Prostate gland (tissue), 2 donors: ENCODE data around the gene TGM2. TPM values are rescaled to one million over a fixed set of nuclear protein-coding genes. Genes with fewer than 3 reads are reported as not detected.

Experiments used
- DNase-seq: peaks from one replicate; pipeline ENCODE4 v3.0.0-alpha.2; 2019; ENCODE audit warnings: low spot score
- H3K27ac ChIP-seq, 2 donors: fragments of 200-600 bp; sonication (generic); 2 replicates each; pipeline ENCODE4 v1.5.1; 2017 to 2019
- H3K27me3 ChIP-seq: fragments of 200-600 bp; sonication (generic); replicated peaks from 2 replicates; pipeline ENCODE4 v1.5.1; 2019; ENCODE audit not compliant: insufficient read depth
- H3K36me3 ChIP-seq, 2 donors: fragments of 200-600 bp; sonication (generic); 1 replicate in 1 of 2; 2 replicates in 1 of 2; pipeline versions ENCODE4 v1.5.1 to v1.8.1; 2017 to 2019
- H3K4me1 ChIP-seq: fragments of 200-600 bp; sonication (generic); replicated peaks from 2 replicates; pipeline ENCODE4 v1.5.1; 2019
- H3K4me3 ChIP-seq, 2 donors: fragments of 200-600 bp; sonication (generic); 2 replicates each; pipeline ENCODE4 v1.5.1; 2017 to 2019
- H3K9me3 ChIP-seq: fragments of 200-600 bp; sonication (generic); 2 replicates; pipeline ENCODE4 v1.5.1; 2017
- POLR2A ChIP-seq: fragments of 450-650 bp; IDR thresholded peaks from one replicate; pipeline ENCODE4 v1.6.1; 2016; ENCODE audit warnings: antibody characterized with exemption, mild to moderate bottlenecking
- POLR2AphosphoS5 ChIP-seq: sonication (generic); formaldehyde crosslinking; IDR thresholded peaks from one replicate; pipeline ENCODE4 v1.6.1; 2017; ENCODE audit warnings: antibody characterized with exemption
- WGBS: methylation state at CpG from one replicate; pipeline ENCODE4 v1.1.5; 2018; 5-methylcytosine and 5-hydroxymethylcytosine counted together
- intact Hi-C: fragments of 100-400 bp; cut with DNase I; formaldehyde crosslinking; loops from one replicate; pipeline ENCODE4 v1.14.2; 2022
- total RNA-seq, 2 donors: library from RNA; depleted of rRNA; stranded (reverse); fragments of >200 nt; gene quantifications; one replicate each; pipeline ENCODE4 v1.1.0, GENCODE V29; 2016
- TF ChIP-seq, protein P1 (sequence below), 4 experiments: fragments of 200-600 bp in 2 of 4; fragments of 450-650 bp in 2 of 4; sonication (generic) in 2 of 4; IDR thresholded peaks; 1 replicate in 3 of 4; 2 replicates in 1 of 4; pipeline ENCODE4 v1.5.1; 2016 to 2019; ENCODE audit warnings: antibody characterized with exemption in 4 of 4, mild to moderate bottlenecking in 2 of 4, moderate library complexity in 2 of 4

TGM2 gene
- total RNA-seq, 2 donors from 2014 or later: 39.6 to 157 TPM

DNA sequence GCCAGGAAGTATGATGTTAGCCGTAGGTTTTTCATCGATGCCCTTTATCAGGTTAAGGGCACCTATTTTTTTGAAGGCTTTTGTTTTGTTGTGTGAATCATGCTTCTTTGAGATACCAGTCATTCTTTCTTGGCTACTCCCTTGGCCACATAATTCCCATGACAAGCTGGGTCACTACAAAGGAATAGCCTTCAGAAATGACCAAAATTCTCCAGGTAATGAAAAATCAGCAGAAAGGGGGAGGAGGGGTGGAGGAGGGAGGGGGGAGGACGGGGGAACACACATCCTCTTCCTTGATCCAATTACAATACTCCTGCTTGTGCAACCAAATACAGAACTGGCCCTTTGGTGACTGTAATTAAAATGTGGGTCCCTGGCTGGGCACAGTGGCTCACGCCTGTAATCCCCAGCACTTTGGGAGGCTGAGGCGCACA is 21.7 kb upstream of the TGM2 start:
- no peak overlapping the region for H3K27ac ChIP-seq
- no peaks in the 10 kb centered on the region for H3K4me1 ChIP-seq
- no peak overlapping the region for H3K4me3 ChIP-seq
- no peak for DNase-seq
- TF ChIP-seq, protein P1, sequence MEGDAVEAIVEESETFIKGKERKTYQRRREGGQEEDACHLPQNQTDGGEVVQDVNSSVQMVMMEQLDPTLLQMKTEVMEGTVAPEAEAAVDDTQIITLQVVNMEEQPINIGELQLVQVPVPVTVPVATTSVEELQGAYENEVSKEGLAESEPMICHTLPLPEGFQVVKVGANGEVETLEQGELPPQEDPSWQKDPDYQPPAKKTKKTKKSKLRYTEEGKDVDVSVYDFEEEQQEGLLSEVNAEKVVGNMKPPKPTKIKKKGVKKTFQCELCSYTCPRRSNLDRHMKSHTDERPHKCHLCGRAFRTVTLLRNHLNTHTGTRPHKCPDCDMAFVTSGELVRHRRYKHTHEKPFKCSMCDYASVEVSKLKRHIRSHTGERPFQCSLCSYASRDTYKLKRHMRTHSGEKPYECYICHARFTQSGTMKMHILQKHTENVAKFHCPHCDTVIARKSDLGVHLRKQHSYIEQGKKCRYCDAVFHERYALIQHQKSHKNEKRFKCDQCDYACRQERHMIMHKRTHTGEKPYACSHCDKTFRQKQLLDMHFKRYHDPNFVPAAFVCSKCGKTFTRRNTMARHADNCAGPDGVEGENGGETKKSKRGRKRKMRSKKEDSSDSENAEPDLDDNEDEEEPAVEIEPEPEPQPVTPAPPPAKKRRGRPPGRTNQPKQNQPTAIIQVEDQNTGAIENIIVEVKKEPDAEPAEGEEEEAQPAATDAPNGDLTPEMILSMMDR (IDR thresholded peaks at IDR 0.05): no peak
- TF ChIP-seq POLR2A: no peak
- no peak for TF ChIP-seq POLR2AphosphoS5
- H3K36me3 ChIP-seq: no peaks in the 10 kb centered on the region
- 71% methylated on average over 5 of the region's 5 CpGs for WGBS
- no peaks in the 10 kb centered on the region for H3K9me3 ChIP-seq
- intact Hi-C loops: no loop called here
- no peaks in the 10 kb centered on the region for H3K27me3 ChIP-seq

DNA sequence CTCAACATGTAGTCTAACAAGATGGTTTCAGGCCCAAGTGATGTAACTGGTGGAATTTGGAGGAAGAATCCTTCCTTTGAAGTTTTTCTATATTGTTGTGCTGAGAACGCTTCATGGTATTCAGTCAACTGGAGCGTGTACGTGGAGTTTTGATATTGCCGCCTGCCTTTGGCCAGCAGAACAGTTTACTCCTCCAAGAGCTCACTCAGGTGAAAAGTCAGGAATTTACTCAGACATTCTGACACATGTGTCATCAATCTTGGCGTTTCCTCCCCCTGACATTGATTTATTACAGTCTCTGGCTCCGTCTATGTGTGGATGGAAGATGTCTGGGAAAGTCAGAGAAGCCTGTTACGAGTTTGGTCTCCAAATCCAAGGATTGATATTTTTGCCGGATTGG is 19.0 kb upstream of the TGM2 start:
- no peaks in the 10 kb centered on the region for H3K36me3 ChIP-seq
- no peak overlapping the region for H3K27ac ChIP-seq
- H3K27me3 ChIP-seq: no peaks in the 10 kb centered on the region
- WGBS: 42% methylated on average over 8 of the region's 8 CpGs
- no peak overlapping the region for H3K4me3 ChIP-seq
- H3K4me1 ChIP-seq: no peaks in the 10 kb centered on the region
- intact Hi-C loops: no loop called here
- TF ChIP-seq POLR2AphosphoS5 (no peak), POLR2A (no peak)
- TF ChIP-seq, protein P1 (IDR thresholded peaks at IDR 0.05): no peak
- no peak for DNase-seq
- H3K9me3 ChIP-seq: no peaks in the 10 kb centered on the region

DNA sequence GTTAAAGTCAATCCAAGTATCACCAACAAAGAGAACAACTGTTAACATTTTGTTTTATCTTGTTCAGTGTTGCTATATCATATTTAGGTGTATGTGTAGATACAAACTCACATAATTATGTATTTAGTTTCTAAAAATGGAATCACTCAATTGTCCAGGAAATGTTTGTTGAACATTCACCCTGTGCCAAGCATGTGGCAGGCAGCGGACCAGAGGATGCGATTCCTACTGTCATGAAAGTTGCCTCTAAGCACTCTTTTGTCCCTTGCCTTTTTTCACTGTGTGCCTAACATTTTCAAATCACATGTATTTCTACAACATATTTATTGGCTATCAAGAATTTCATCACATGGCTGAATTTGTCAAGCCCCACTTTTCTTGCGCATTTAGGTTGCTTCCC is 16.9 kb upstream of the TGM2 start:
- Histone ChIP-seq H3K27ac (no peak overlapping the region), H3K9me3 (no peaks in the 10 kb centered on the region), H3K36me3 (no peaks in the 10 kb centered on the region), H3K27me3 (no peaks in the 10 kb centered on the region), H3K4me1 (no peaks in the 10 kb centered on the region), H3K4me3 (no peak overlapping the region)
- WGBS: 91% methylated on average over 3 of the region's 3 CpGs
- intact Hi-C loops: no loop called here
- no peak for DNase-seq
- TF ChIP-seq POLR2A: no peak
- TF ChIP-seq, protein P1 (IDR thresholded peaks at IDR 0.05): no peak
- TF ChIP-seq POLR2AphosphoS5: no peak

DNA sequence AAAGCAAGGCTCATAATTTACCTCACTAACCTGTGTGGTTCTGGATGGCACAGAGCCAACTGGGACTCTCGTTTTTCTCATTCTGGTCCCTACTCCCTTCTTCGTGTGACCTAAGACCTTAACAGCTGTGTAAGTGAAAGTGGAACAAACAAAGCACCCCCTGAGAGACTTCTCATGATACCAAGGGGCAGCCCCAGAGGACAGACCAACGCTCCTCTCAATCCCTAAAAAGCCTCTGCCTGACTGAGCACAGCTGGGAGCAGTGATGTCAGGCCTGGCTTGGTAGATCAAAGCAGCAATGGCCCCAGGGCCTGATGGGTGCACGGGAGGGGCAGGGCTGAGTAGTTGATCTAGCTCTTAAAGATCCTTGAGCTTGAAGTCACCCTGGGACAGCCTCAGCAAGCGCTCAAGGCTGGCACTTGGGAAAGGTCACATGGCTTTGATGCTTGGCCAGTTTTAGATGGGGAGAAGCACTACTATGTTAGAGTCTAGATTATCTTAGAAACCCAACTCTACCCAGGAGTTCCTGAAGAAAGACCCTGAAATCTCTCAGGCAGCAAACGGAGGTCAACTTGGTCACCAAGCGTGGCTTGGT is 16.2 kb upstream of the TGM2 start:
- H3K27ac ChIP-seq: no peak overlapping the region
- TF ChIP-seq POLR2A: no peak
- TF ChIP-seq, protein P1 (IDR thresholded peaks at IDR 0.05): no peak
- no peak for TF ChIP-seq POLR2AphosphoS5
- intact Hi-C loops: no loop called here
- H3K4me3 ChIP-seq: no peak overlapping the region
- no peak for DNase-seq
- H3K27me3 ChIP-seq: no peaks in the 10 kb centered on the region
- H3K36me3 ChIP-seq: no peaks in the 10 kb centered on the region
- WGBS: 91% methylated on average over 7 of the region's 7 CpGs
- H3K9me3 ChIP-seq: no peaks in the 10 kb centered on the region
- H3K4me1 ChIP-seq: no peaks in the 10 kb centered on the region

DNA sequence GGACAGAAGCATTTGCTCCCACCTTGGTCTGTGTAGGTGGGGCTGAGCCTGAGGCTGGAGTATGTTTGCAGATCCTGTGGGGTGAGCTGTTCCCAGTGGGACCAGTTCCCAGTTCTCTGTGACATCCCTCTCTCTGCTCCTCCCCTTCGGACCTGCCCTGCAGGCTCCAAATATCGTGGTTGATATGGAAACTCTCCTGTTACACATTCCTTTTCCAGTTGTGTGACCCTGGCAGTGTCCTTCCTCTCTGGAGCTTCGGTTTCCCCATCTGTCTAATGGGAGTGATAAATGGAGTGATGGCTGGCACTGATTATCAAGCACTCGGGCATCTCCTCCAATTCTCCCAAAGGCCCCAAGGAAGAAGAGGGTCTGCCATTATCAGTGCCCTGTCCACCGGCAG is 15.7 kb upstream of the TGM2 start:
- H3K9me3 ChIP-seq: no peaks in the 10 kb centered on the region
- TF ChIP-seq POLR2A: no peak
- TF ChIP-seq, protein P1 (IDR thresholded peaks at IDR 0.05): no peak
- no peaks in the 10 kb centered on the region for H3K36me3 ChIP-seq
- 76% methylated on average over 5 of the region's 5 CpGs for WGBS
- no peak overlapping the region for H3K4me3 ChIP-seq
- H3K27ac ChIP-seq: no peak overlapping the region
- intact Hi-C loops: no loop called here
- no peaks in the 10 kb centered on the region for H3K27me3 ChIP-seq
- no peak for DNase-seq
- H3K4me1 ChIP-seq: no peaks in the 10 kb centered on the region
